Mucosa of descending colon (tissue), 3 donors: ENCODE measurements around the gene SGSH. TPM values are rescaled to one million over a fixed set of nuclear protein-coding genes. Genes with fewer than 3 reads are reported as not detected.

Experiments used
- ATAC-seq: fragments of 200-7000 bp; cut with Tn5 transposase; one replicate; pipeline ENCODE4 v1.9.1; 2020; ENCODE audit warnings: mild to moderate bottlenecking, moderate library complexity
- DNase-seq, 3 donors: peaks; one replicate each; pipeline ENCODE4 v3.0.0-alpha.2; 2020
- H3K36me3 ChIP-seq: fragments of 200-600 bp; one replicate; pipeline ENCODE4 v1.8.0; 2021; ENCODE audit warnings: low read depth, mild to moderate bottlenecking
- H3K4me1 ChIP-seq: fragments of 200-600 bp; one replicate; pipeline ENCODE4 v1.8.0; 2021; ENCODE audit warnings: low read depth, mild to moderate bottlenecking
- H3K4me3 ChIP-seq: fragments of 200-600 bp; one replicate; pipeline ENCODE4 v1.8.0; 2021; ENCODE audit warnings: mild to moderate bottlenecking
- H3K9me3 ChIP-seq: fragments of 200-600 bp; one replicate; pipeline ENCODE4 v1.8.0; 2021; ENCODE audit warnings: mild to moderate bottlenecking
- intact Hi-C, 2 donors: fragments of 100-400 bp; cut with DNase I in 1 of 2; cut with micrococcal nuclease in 1 of 2; formaldehyde crosslinking; loops; one replicate each; pipeline versions ENCODE4 v1.11.0 to v1.11.1; 2022; cut with DNase I, micrococcal nuclease
- long read RNA-seq, 2 donors: library from polyadenylated mRNA; unstranded; transcript quantifications; one replicate each; pipeline ENCODE4 v2.0.0, GENCODE V29; 2019 to 2021
- total RNA-seq, 3 donors: library from RNA; stranded (reverse); fragmentation: NEBNext Ultra II Directional in 2 of 3; extraction: Animal tissue kit (Norgen Biotek cat#: 25700) in 2 of 3; gene quantifications; one replicate each; pipeline versions ENCODE4 v1.2.1 to v1.2.4, GENCODE V29; 2021 to 2023
- TF ChIP-seq, protein P1 (sequence below): fragments of 200-600 bp; IDR thresholded peaks from one replicate; pipeline ENCODE4 v1.8.0; 2022; ENCODE audit warnings: antibody characterized with exemption, mild to moderate bottlenecking
- donor health status: DM: no; HTN: no; CAD: no; lungs with moderate emphysema.
- donor health status: DM: no; HTN: no; CAD: no.
- donor health status: DM: no; HTN: yes; CAD: no.

SGSH gene
- total RNA-seq, result 10 to 100 TPM; 39.7 to 44.8 (median 42.5) TPM
- long read RNA-seq, donor 1, transcript SGSH-201 (8 exons, 2,784 nt), result major isoform, 31 of 59 reads
- long read RNA-seq, donor 1, partial matches to known transcripts, result 13 of 59 reads
- long read RNA-seq, donor 1, other reads (novel, unspliced or antisense), result 13 of 59 reads
- long read RNA-seq, donor 2, partial matches to known transcripts, result 1 of 11 reads
- long read RNA-seq, donor 2, other reads (novel, unspliced or antisense), result 7 of 11 reads

DNA sequence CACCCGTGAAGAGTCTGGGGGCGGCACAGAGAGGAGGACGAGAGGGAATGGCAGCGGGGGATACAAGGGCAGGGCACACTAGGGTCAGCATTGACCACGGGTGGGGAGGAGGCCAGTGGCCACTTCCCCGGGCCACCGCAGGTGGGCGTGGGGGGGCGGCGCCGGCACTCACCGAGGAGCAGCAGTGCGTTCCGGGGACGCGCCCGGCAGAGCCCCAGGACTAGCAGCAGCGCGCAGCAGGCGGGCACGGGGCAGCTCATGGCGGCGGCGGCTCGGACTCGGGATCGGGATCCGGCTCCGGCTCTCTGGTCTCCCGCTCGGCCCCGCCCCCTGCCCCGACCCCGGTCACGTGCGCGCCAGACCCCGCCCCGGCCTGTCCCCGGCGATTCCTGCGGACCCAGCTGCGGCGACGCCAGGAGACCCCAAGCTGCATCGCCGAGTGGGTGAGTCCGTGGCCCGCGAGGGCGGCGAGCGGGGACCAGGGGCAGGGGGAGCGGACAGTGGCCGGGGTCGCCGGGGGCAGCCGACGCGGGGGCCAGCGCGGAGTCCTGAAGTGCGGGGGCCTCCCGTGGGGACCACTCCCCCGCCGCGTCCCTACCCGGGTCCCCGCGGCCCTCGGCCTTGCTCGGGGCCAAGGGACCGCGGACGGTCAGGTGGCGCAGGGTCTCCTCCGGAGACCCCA, at the start of gene SGSH, which contains the start of gene SLC26A11:
Gene SGSH, minus strand, starts transcription at position 280 of the 682 bp plus-strand sequence. Its CDS starts 20 bp downstream, at position 260.
Gene SLC26A11, plus strand, starts transcription at position 374 of the 682 bp plus-strand sequence. CDS start 1,134 bp downstream, outside the sequence.
- peak within 1 kb of the TSS; percentile 84 for H3K4me3 ChIP-seq
- no peaks in the 10 kb centered on the region for H3K9me3 ChIP-seq
- DNase-seq, result peak; percentile 87 to 88 (median 87)
- H3K4me1 ChIP-seq, result peaks cover 3% of the 10 kb centered on the region
- ATAC-seq, result peak; percentile 91
- intact Hi-C loops, result no loop called here
- H3K36me3 ChIP-seq, result no peaks in the 10 kb centered on the region
- TF ChIP-seq, protein P1, sequence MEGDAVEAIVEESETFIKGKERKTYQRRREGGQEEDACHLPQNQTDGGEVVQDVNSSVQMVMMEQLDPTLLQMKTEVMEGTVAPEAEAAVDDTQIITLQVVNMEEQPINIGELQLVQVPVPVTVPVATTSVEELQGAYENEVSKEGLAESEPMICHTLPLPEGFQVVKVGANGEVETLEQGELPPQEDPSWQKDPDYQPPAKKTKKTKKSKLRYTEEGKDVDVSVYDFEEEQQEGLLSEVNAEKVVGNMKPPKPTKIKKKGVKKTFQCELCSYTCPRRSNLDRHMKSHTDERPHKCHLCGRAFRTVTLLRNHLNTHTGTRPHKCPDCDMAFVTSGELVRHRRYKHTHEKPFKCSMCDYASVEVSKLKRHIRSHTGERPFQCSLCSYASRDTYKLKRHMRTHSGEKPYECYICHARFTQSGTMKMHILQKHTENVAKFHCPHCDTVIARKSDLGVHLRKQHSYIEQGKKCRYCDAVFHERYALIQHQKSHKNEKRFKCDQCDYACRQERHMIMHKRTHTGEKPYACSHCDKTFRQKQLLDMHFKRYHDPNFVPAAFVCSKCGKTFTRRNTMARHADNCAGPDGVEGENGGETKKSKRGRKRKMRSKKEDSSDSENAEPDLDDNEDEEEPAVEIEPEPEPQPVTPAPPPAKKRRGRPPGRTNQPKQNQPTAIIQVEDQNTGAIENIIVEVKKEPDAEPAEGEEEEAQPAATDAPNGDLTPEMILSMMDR, result no peak

DNA sequence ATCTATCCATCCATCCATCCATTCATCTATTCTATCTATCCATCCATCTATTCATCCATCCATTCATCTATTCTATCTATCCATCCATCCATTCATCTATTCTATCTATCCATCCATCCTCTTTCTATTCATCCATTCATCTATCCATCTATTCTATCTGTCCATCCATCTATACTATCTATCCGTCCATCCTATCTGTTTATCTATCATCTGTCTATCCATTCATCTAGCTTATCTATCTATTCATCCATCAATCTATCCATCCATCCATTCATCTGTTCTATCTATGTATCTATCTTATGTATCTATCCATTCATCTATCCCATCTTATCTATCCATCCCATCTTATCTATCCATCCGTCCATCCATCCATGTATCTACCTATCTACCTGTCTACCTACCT, 49.3 kb upstream of the SGSH start:
- no peaks in the 10 kb centered on the region for H3K36me3 ChIP-seq
- ATAC-seq, result no peak
- TF ChIP-seq, protein P1, result no peak

DNA sequence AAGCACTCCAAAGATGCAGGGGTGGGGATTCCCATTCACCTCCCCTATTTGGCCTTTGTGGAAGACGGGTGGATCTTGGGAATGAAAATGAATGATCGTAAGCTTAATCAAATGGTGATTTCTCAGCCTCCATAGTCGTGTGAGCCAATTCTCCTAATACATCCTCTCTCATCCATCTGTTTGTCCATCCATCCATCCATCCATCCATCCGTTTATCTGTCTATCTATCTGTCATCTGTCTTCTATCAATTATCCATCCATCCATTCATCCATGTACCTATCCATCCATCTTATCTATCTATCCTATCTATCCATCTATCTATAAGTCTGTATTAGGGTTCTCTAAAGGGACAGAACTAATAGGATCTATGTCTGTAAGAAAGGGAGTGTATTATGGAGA, 48.3 kb upstream of the SGSH start:
- ATAC-seq (no peak), DNase-seq (no peak)
- Histone ChIP-seq H3K36me3 (no peaks in the 10 kb centered on the region), H3K4me1 (peaks cover 7% of the 10 kb centered on the region), H3K4me3 (no peak overlapping the region), H3K9me3 (no peaks in the 10 kb centered on the region)
- TF ChIP-seq, protein P1, result no peak
- intact Hi-C loops, result no loop called here

More for the DNA sequence above, 49.3 kb upstream of the SGSH start:
- intact Hi-C loops, result no loop called here
- Histone ChIP-seq H3K9me3 (no peaks in the 10 kb centered on the region), H3K4me3 (no peak overlapping the region), H3K4me1 (peaks cover 2% of the 10 kb centered on the region)
- DNase-seq, result no peak

DNA sequence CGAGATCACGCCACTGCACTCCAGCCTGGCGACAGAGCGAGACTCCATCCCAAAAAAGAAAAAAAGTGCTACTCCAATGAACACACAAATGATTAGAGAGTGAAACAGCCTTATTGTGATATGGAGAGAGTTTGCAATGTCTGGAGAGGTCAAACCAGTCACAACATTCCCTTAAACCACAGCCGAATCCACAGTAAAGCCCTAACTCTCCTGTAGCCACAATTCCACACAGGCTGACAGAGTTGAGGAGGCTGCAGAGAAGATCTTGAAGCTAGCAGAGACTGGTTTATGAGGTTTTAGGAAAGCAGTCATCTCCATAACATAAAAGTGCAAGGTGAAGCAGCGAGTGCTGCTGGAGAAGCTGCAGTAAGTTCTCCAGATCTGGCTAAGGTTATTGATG, 47.3 kb upstream of the SGSH start:
- ATAC-seq, result no peak
- H3K4me3 ChIP-seq, result no peak overlapping the region
- peaks cover 17% of the 10 kb centered on the region for H3K4me1 ChIP-seq
- intact Hi-C loops, result no loop called here
- H3K9me3 ChIP-seq, result no peaks in the 10 kb centered on the region
- TF ChIP-seq, protein P1, result no peak
- no peak for DNase-seq
- no peaks in the 10 kb centered on the region for H3K36me3 ChIP-seq

DNA sequence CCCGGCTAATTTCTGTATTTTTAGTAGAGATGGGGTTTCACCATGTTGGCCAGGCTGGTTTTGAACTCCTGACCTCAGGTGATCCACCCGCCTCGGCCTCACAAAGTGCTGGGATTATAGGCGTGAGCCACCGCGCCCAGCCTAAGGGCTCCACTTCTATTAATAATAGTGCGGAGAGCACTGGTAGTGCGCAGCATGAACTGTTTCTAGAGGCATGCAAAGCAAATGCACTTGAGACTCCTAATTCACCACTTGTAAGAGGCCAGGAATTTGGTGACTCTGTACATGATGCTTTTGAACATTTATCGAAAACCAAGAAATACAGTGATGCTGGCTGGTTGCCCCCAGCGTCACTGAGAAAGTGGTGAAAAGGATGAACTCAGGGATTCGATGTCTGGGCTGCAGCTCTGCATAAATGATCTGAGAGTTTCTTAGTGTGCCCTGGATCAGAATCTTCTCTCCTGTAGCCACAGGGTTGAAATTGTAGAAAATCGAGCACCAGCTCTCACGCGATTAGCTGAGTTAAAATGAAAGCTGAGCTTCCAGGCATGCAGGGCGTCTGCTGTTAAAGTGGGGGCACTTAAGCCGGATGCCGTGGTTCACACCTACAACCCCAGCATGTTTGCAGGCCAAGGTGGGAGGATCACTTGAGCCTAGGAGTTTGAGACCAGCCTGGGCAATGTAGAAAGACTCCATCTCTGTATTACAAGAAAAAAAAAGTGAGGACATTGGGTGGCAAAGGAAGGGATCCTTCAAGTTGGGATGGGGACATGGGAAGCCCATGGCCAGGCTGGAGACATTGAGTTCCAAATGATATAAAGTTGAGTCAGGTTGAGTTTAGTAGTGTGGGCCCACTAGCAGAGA, 45.3 kb upstream of the SGSH start:
- TF ChIP-seq, protein P1, result no peak
- DNase-seq (peak in 1 of 3 donors; percentile 36), ATAC-seq (no peak)
- H3K4me3 ChIP-seq, result no peak overlapping the region
- H3K36me3 ChIP-seq, result no peaks in the 10 kb centered on the region
- H3K9me3 ChIP-seq, result no peaks in the 10 kb centered on the region
- intact Hi-C loops, result no loop called here
- H3K4me1 ChIP-seq, result peaks cover 28% of the 10 kb centered on the region
